ENCODE measurements around the gene CC2D1B. TPM values are rescaled to one million over a fixed set of nuclear protein-coding genes. Genes with fewer than 3 reads are reported as not detected.

CC2D1B gene
- total RNA-seq, 2 experiments from 2014 or later, result 29.2 to 38.1 TPM

DNA sequence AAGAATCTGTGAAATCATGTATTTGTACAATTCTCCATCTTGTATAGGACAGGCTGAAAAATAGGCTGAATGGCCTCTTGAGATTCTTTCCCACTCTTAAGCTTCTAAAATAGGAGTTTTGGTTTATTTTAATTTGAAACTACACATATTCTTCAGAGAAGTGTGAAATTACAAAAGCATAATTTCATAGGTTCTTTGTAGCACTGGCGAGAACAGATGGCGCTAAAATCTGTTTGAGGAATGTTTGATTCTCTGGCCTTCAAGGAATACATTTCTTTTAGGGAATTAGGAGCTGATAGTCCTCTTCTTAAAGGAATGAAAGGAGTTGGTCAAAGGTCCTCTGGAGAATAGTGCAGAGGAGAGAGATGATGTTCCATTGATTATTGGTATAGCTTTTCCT, 44.9 kb downstream of the CC2D1B start:
- ChIA-PET POLR2A (interaction anchor here (0.6 to 0.7 kb wide), 2 partner anchors 11 to 1527 kb away, joined by 3 read pairs; no protein-coding TSS in a partner anchor), CTCF (ENCODE audit: unreplicated experiment) (no interaction called here)
- no peaks in the 10 kb centered on the region for H3K36me3 ChIP-seq (ENCODE audit: insufficient read depth, low read length)
- no peak overlapping the region for H3K27ac ChIP-seq (ENCODE audit: low read depth, low read length, poor library complexity, severe bottlenecking)
- no peak for DNase-seq (ENCODE audit: low spot score)
- no peaks in the 10 kb centered on the region for H3K9me2 ChIP-seq (ENCODE audit: insufficient read depth, low read length)
- no peaks in the 10 kb centered on the region for H4K20me1 ChIP-seq (ENCODE audit: insufficient read depth, low read length)
- no TSS peak for BruUV-seq (replicated peaks)
- no peak overlapping the region for H2AFZ ChIP-seq (ENCODE audit: low read length)
- H3K4me3 ChIP-seq (ENCODE audit: low read depth, low read length, poor library complexity, severe bottlenecking), result no peak overlapping the region
- no peaks in the 10 kb centered on the region for H3K79me2 ChIP-seq (ENCODE audit: insufficient read depth, low read depth, low read length)
- H3K9me3 ChIP-seq (ENCODE audit: low read length), result no peaks in the 10 kb centered on the region
- no peak overlapping the region for H3K4me2 ChIP-seq (ENCODE audit: low read length)
- no peak for TF ChIP-seq EZH2phosphoT487 (IDR thresholded peaks at IDR 0.05; ENCODE audit: borderline replicate concordance, low read depth, low read length)
- TF ChIP-seq, protein P1, sequence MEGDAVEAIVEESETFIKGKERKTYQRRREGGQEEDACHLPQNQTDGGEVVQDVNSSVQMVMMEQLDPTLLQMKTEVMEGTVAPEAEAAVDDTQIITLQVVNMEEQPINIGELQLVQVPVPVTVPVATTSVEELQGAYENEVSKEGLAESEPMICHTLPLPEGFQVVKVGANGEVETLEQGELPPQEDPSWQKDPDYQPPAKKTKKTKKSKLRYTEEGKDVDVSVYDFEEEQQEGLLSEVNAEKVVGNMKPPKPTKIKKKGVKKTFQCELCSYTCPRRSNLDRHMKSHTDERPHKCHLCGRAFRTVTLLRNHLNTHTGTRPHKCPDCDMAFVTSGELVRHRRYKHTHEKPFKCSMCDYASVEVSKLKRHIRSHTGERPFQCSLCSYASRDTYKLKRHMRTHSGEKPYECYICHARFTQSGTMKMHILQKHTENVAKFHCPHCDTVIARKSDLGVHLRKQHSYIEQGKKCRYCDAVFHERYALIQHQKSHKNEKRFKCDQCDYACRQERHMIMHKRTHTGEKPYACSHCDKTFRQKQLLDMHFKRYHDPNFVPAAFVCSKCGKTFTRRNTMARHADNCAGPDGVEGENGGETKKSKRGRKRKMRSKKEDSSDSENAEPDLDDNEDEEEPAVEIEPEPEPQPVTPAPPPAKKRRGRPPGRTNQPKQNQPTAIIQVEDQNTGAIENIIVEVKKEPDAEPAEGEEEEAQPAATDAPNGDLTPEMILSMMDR (conservative IDR thresholded peaks at IDR 0.05; ENCODE audit: low read length), result no peak
- H3K4me1 ChIP-seq (ENCODE audit: insufficient read depth, low read length, poor library complexity, severe bottlenecking), result no peaks in the 10 kb centered on the region
- intact Hi-C loops (cut with micrococcal nuclease; ENCODE audit: unreplicated experiment), result no loop called here

DNA sequence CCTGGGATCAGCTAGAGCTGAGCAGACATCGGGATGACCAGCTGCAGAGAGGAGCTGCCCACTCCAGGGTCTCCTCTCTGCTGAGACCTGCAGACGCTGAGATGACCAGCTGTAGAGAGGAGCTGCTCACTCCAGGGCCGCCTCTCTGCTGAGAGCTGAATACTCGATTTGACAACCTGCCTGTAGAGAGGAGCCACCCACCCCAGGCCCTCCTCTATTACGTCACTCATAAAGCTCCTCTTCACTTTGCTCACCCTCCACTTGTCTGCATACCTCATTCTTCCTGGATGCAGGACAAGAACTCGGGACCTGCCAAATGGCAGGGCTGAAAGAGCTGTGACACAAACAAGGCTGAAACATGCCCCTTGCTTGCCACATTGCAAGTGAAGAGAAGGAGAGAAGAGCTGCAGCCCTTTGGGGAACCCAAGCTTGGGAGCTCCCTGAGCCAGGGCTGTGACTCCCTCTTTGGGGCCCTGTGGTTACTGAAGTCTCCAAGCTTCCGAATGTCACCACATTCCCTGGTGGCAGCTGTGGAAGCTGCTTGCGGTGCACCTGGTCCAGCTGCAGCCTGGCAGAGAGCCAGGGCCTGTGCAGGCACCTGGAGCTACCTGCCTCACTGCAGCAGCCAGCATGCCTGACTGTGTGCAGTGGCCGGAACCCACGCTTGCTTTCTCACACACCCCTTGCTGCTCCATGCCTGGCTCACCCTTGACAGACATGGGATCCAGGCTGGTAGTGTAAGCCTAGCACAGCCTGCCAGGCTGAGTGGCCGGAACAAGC, 59.6 kb downstream of the CC2D1B start:
- intact Hi-C loops (cut with micrococcal nuclease; ENCODE audit: unreplicated experiment), result no loop called here
- H3K4me2 ChIP-seq (ENCODE audit: low read length), result no peak overlapping the region
- ChIA-PET CTCF (ENCODE audit: unreplicated experiment) (no interaction called here), POLR2A (interaction anchor here (0.5 to 0.6 kb wide), 2 partner anchors 190 to 555 kb away, joined by 3 read pairs; no protein-coding TSS in a partner anchor)
- no peak overlapping the region for H2AFZ ChIP-seq (ENCODE audit: low read length)
- TF ChIP-seq, protein P1 (conservative IDR thresholded peaks at IDR 0.05; ENCODE audit: low read length), result no peak
- TF ChIP-seq EZH2phosphoT487 (IDR thresholded peaks at IDR 0.05; ENCODE audit: borderline replicate concordance, low read depth, low read length), result no peak
- no peak overlapping the region for H3K4me3 ChIP-seq (ENCODE audit: low read depth, low read length, poor library complexity, severe bottlenecking)
- H4K20me1 ChIP-seq (ENCODE audit: insufficient read depth, low read length), result no peaks in the 10 kb centered on the region
- H3K36me3 ChIP-seq (ENCODE audit: insufficient read depth, low read length), result no peaks in the 10 kb centered on the region
- H3K79me2 ChIP-seq (ENCODE audit: insufficient read depth, low read depth, low read length), result no peaks in the 10 kb centered on the region
- no TSS peak for BruUV-seq (replicated peaks)
- DNase-seq (ENCODE audit: low spot score), result peak; percentile 35
- no peaks in the 10 kb centered on the region for H3K4me1 ChIP-seq (ENCODE audit: insufficient read depth, low read length, poor library complexity, severe bottlenecking)
- H3K9me3 ChIP-seq (ENCODE audit: low read length), result no peaks in the 10 kb centered on the region
- H3K9me2 ChIP-seq (ENCODE audit: insufficient read depth, low read length), result no peaks in the 10 kb centered on the region
- no peak overlapping the region for H3K27ac ChIP-seq (ENCODE audit: low read depth, low read length, poor library complexity, severe bottlenecking)
